Measurements from ENCODE around the gene CUX1.
A peak's percentile ranks its signal among the peaks of the same experiment; 100 is the strongest.

The CUX1 gene

DNA sequence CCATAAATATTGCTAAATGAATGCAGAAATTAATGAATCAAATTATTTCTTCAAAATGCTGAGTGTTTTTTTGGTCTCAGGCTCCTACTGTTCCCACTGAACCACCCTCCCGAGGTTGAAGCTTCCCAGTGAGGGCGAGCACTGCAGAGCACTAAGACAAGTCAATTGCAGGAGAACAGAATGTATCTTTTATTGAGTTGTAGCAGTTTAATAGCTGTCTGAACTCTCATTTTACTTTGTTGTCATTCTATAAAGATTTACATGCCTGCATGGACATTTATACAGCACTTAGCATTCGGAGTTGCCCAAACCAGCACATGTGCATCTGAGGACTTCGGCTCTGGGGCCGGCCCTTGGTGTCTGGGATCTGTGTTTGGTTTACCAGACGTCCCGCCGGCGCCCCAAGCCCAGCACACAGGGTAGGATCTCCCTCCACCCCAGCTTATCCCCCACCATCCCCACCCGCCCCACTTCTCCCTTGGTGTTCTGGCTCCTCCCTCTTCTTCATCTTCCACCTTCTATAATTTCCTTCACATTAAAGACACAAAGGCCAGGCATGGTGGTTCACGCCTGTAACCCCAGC, 258.2 kb downstream of the CUX1 start:
- H3K36me3 Mint-ChIP-seq (ENCODE audit: low read depth): peaks cover 61% of the 10 kb centered on the region
- no peak for DNase-seq
- no peak overlapping the region for H3K4me3 Mint-ChIP-seq
- no peaks in the 10 kb centered on the region for H3K27me3 Mint-ChIP-seq (ENCODE audit: low read depth, poor library complexity)
- H3K27ac Mint-ChIP-seq: no peak overlapping the region
- peaks cover 21% of the 10 kb centered on the region for H3K4me1 Mint-ChIP-seq
- no peak for TF ChIP-seq CTCF (IDR thresholded peaks at IDR 0.05)
- H3K9me3 Mint-ChIP-seq: peaks cover 12% of the 10 kb centered on the region

- peaks cover 4% of the 10 kb centered on the region for H3K27me3 Mint-ChIP-seq (ENCODE audit: low read depth, poor library complexity)
- peaks cover 61% of the 10 kb centered on the region for H3K36me3 Mint-ChIP-seq (ENCODE audit: low read depth)
- H3K4me1 Mint-ChIP-seq: peaks cover 28% of the 10 kb centered on the region
- H3K4me3 Mint-ChIP-seq: peak overlapping the region; percentile 4
- no peak for DNase-seq
- peak overlapping the region; percentile 60 for H3K27ac Mint-ChIP-seq
- peaks cover 5% of the 10 kb centered on the region for H3K9me3 Mint-ChIP-seq
- TF ChIP-seq CTCF (IDR thresholded peaks at IDR 0.05): no peak
Observed at GRCh38 chr7:102077081-102077480, 259.7 kb downstream of the CUX1 start.

DNA sequence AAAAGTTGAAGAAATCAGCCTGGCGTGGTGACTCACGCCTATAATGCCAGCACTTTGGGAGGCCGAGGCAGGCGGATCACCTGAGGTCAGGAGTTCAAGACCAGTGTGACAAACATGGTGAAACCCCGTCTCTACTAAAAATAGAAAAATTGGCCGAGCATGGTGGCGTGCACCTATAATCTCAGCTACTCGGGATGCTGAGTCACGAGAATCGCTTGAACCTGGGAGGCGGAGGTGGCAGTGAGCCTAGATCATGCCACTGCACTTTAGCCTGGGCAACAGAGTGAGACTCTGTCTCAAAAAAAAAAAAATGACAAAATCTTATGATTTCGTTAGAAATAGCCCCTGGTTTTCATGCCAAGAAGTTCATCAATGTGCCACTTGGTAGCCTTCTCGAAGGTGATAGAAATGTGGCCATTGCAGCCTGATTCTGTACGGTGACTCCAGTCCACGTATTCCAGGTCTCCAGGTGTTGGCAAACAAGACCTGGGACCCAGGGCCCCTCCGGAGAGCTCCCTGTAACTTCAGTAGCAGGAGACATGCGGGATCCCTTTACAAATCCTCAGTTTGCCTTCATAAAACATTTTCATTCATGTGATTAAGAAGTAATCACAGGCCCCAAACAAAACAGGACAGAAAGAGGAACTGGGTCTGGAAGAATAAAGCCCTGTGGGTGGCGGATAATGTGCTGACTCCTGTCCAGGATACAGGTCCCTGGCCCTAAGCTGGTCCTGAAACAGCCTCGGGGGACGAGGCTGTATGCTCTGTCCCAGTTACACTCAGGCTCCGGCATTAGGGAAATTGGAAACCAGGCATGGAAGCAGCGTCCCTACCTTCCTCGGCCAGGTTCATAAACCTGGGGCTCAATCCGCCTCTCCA, 262.0 kb downstream of the CUX1 start:
- DNase-seq: no peak
- Mint-ChIP-seq H3K4me1 (peaks cover 28% of the 10 kb centered on the region), H3K4me3 (peak overlapping the region; percentile 43), H3K36me3 (ENCODE audit: low read depth) (peaks cover 60% of the 10 kb centered on the region), H3K27me3 (ENCODE audit: low read depth, poor library complexity) (peaks cover 4% of the 10 kb centered on the region), H3K27ac (peak overlapping the region; percentile 85), H3K9me3 (peaks cover 24% of the 10 kb centered on the region)
- TF ChIP-seq CTCF (IDR thresholded peaks at IDR 0.05): no peak

- peak overlapping the region; percentile 85 for H3K27ac Mint-ChIP-seq
- peaks cover 4% of the 10 kb centered on the region for H3K27me3 Mint-ChIP-seq (ENCODE audit: low read depth, poor library complexity)
- H3K36me3 Mint-ChIP-seq (ENCODE audit: low read depth): peaks cover 65% of the 10 kb centered on the region
- H3K4me1 Mint-ChIP-seq: peaks cover 28% of the 10 kb centered on the region
- DNase-seq: no peak
- no peak for TF ChIP-seq CTCF (IDR thresholded peaks at IDR 0.05)
- H3K9me3 Mint-ChIP-seq: peaks cover 30% of the 10 kb centered on the region
- H3K4me3 Mint-ChIP-seq: peak overlapping the region; percentile 43
Observed at GRCh38 chr7:102080019-102080433, 262.6 kb downstream of the CUX1 start.

GRCh38 chr7:102080434-102081243, 263.2 kb downstream of the CUX1 start:
- no peak for DNase-seq
- Mint-ChIP-seq H3K27ac (peak overlapping the region; percentile 15), H3K27me3 (ENCODE audit: low read depth, poor library complexity) (peaks cover 4% of the 10 kb centered on the region), H3K4me3 (peak overlapping the region; percentile 4), H3K36me3 (ENCODE audit: low read depth) (peaks cover 65% of the 10 kb centered on the region), H3K4me1 (peaks cover 28% of the 10 kb centered on the region), H3K9me3 (peaks cover 36% of the 10 kb centered on the region)
- TF ChIP-seq CTCF (IDR thresholded peaks at IDR 0.05): no peak
